ENCODE results near the gene RBM20.

- no peak for TF ChIP-seq CTCF (IDR thresholded peaks at IDR 0.05; ENCODE audit: low read length)
- TF ChIP-seq EZH2 (optimal IDR thresholded peaks at IDR 0.05; ENCODE audit: low read depth, low read length), result no peak
- no peak for TF ChIP-seq EZH2phosphoT487 (IDR thresholded peaks at IDR 0.05; ENCODE audit: low read length)
Measured at GRCh38 chr10:110724116-110724921, 80.2 kb downstream of the RBM20 start.

Measured in MM.1S (cell line).